SK-N-SH treated with all-trans-retinoic acid at 6 μM for 48 hours (cell line): Measurements from ENCODE around the gene OR10X1.

Source experiments
- ATAC-seq: fragments of 200-7000 bp; cut with Tn5 transposase; 3 replicates; pipeline ENCODE4 v1.9.1; 2020; ENCODE audit warnings: mild to moderate bottlenecking, moderate library complexity
- ARNTL ChIP-seq: fragments of 450-650 bp; formaldehyde crosslinking; IDR thresholded peaks from 2 replicates; pipeline ENCODE4 v1.5.0; 2020; ENCODE audit warnings: low read depth, mild to moderate bottlenecking, moderate library complexity, borderline replicate concordance
- BACH2 ChIP-seq: fragments of 250-450 bp; sonication (Bioruptor Pico); IDR thresholded peaks from 2 replicates; pipeline ENCODE4 v1.9.0; 2021; ENCODE audit warnings: mild to moderate bottlenecking, borderline replicate concordance
- CSDC2 ChIP-seq: fragments of 250-450 bp; sonication (Bioruptor Pico); IDR thresholded peaks from 2 replicates; pipeline ENCODE4 v1.5.0; 2020; ENCODE audit warnings: mild to moderate bottlenecking, moderate library complexity
- ESRRG ChIP-seq: fragments of 250-450 bp; sonication (Bioruptor Pico); IDR thresholded peaks from 2 replicates; pipeline ENCODE4 v1.6.1; 2021; ENCODE audit warnings: mild to moderate bottlenecking
- GLIS3 ChIP-seq: fragments of 250-450 bp; sonication (Bioruptor Pico); IDR thresholded peaks from 2 replicates; pipeline ENCODE4 v1.5.0; 2020; ENCODE audit warnings: mild to moderate bottlenecking, moderate library complexity
- ISL1 ChIP-seq: fragments of 250-450 bp; sonication (Bioruptor Pico); IDR thresholded peaks from 2 replicates; pipeline ENCODE4 v2.1.2; 2022; ENCODE audit warnings: mild to moderate bottlenecking, moderate library complexity
- OSR1 ChIP-seq: fragments of 250-450 bp; sonication (Bioruptor Pico); IDR thresholded peaks from 2 replicates; pipeline ENCODE4 v1.8.0; 2022; ENCODE audit warnings: moderate library complexity, mild to moderate bottlenecking, inconsistent platforms
- PPARA ChIP-seq: fragments of 250-450 bp; sonication (Bioruptor Pico); IDR thresholded peaks from 2 replicates; pipeline ENCODE4 v1.5.0; 2020; ENCODE audit warnings: mild to moderate bottlenecking, borderline replicate concordance
- RARB ChIP-seq: fragments of 250-450 bp; sonication (Bioruptor Pico); IDR thresholded peaks from 2 replicates; pipeline ENCODE4 v1.8.0; 2021; ENCODE audit warnings: mild to moderate bottlenecking, moderate library complexity
- SNAI2 ChIP-seq: fragments of 250-450 bp; sonication (Bioruptor Pico); IDR thresholded peaks from 2 replicates; pipeline ENCODE4 v1.5.0; 2020; ENCODE audit warnings: mild to moderate bottlenecking, moderate library complexity
- TCF4 ChIP-seq: fragments of 250-450 bp; sonication (Bioruptor Pico); IDR thresholded peaks from 2 replicates; pipeline ENCODE4 v1.8.0; 2021; ENCODE audit warnings: mild to moderate bottlenecking, moderate library complexity, borderline replicate concordance
- TOX ChIP-seq: fragments of 250-450 bp; sonication (Bioruptor Pico); IDR thresholded peaks from 2 replicates; pipeline ENCODE4 v1.8.0; 2021; ENCODE audit warnings: mild to moderate bottlenecking, moderate library complexity, borderline replicate concordance
- ZC3H10 ChIP-seq: fragments of 250-450 bp; sonication (Bioruptor Pico); IDR thresholded peaks from 2 replicates; pipeline ENCODE4 v1.5.1; 2021; ENCODE audit warnings: mild to moderate bottlenecking, moderate library complexity
- ZFP3 ChIP-seq: fragments of 250-450 bp; sonication (Bioruptor Pico); IDR thresholded peaks from 2 replicates; pipeline ENCODE4 v1.5.0; 2020; ENCODE audit warnings: mild to moderate bottlenecking, moderate library complexity
- ZFP30 ChIP-seq: fragments of 450-650 bp; formaldehyde crosslinking; IDR thresholded peaks from 2 replicates; pipeline ENCODE4 v1.5.0; 2022; ENCODE audit warnings: mild to moderate bottlenecking, moderate library complexity
- ZNF565 ChIP-seq: fragments of 450-650 bp; formaldehyde crosslinking; conservative IDR thresholded peaks from 2 replicates; pipeline ENCODE4 v1.5.0; 2020; ENCODE audit warnings: low read depth, mild to moderate bottlenecking, moderate library complexity
- ZNF8 ChIP-seq: fragments of 450-650 bp; formaldehyde crosslinking; IDR thresholded peaks from 2 replicates; pipeline ENCODE4 v1.5.0; 2020; ENCODE audit warnings: mild to moderate bottlenecking, moderate library complexity
- TF ChIP-seq, protein P1 (sequence below): fragments of 250-450 bp; sonication (Bioruptor Pico); IDR thresholded peaks from 2 replicates; pipeline ENCODE4 v1.5.1; 2020; ENCODE audit warnings: low read depth, mild to moderate bottlenecking, moderate library complexity
- TF ChIP-seq, protein P2 (sequence below): fragments of 250-450 bp; sonication (Bioruptor Pico); IDR thresholded peaks from 2 replicates; pipeline ENCODE4 v1.5.1; 2021; ENCODE audit warnings: mild to moderate bottlenecking, moderate library complexity
- TF ChIP-seq, protein P3 (sequence below): fragments of 250-450 bp; sonication (Bioruptor Pico); IDR thresholded peaks from 2 replicates; pipeline ENCODE4 v1.8.0; 2020; ENCODE audit warnings: mild to moderate bottlenecking, moderate library complexity, borderline replicate concordance
- TF ChIP-seq, protein P4 (sequence below): fragments of 250-450 bp; sonication (Bioruptor Pico); IDR thresholded peaks from 2 replicates; pipeline ENCODE4 v1.8.0; 2021; ENCODE audit warnings: low read depth, mild to moderate bottlenecking, moderate library complexity, borderline replicate concordance
- TF ChIP-seq, protein P5 (sequence below): fragments of 250-450 bp; sonication (Bioruptor Pico); IDR thresholded peaks from 2 replicates; pipeline ENCODE4 v1.5.0; 2020; ENCODE audit warnings: mild to moderate bottlenecking, moderate library complexity

The OR10X1 gene, protein sequence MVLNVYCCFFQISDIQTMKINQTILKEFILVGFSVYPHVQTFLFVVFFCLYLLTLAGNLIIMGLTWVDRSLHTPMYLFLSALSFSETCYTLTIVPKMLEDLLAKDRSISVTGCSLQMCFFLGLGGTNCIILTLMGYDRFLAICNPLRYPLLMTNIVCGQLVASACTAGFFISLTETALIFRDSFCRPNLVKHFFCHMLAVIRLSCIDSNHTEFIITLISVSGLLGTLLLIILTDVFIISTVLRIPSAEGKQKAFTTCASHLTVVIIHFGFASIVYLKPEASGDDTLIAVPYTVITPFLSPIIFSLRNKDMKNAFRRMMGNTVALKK

DNA sequence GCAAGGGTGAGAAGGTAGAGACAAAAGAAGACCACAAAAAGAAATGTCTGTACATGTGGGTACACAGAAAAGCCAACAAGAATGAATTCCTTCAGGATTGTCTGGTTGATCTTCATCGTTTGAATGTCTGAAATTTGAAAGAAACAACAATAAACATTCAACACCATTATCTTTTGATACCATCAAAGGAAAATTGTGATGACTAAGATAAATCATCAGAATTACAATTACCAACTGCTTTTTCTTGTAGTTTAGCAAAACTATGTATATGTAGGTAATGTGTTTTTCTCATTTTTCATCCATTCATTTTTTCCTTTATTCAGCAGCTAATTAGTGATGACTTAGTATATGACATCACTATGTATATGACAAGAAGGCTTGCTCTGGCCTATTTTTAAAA lies at the start of gene OR10X1:
TSS of gene OR10X1 (minus strand) at position 167 of the 400 bp plus-strand sequence. CDS start at position 167, 0 bp downstream.
- no peak for ATAC-seq
- TF ChIP-seq GLIS3 (CRISPR knock-in tag) (no peak), OSR1 (no peak)

DNA sequence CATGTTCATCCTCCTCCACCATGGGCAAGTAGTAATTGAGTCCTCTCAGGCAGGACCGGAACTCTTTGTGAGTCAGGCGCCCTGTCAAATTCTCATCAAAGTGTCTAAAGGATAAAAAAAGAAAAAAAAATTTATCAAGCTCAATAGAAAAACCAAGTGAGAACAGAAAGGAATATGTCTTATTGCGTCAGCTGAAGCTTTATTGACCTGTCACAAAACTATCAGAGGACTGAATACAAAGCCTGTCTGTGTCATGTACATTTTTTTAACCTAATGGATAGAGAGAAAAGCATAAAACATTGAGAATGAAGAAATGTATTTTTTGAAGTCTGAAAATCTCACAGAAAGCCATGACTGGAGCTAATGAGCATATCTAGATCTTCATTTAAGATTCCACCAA lies 34.1 kb upstream of the OR10X1 start:
- no peak for ATAC-seq

DNA sequence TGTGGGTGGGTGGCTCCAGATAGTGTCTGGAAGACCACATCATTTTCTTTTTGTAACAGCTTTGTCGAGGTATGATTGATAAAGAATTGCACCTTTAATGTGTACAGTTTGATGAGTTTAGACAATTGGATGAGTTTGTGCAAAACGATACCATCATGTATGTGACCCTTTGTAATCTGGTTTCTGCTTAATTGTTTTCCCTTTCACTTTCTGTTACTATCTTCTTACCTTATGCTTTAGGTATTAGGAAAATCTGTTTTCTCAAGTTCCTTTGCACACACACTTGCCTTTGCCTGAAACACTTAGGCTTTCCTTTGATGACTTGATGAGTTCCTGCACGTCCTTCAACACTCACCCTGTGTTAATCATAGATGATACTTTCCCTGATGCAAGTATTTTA lies 32.2 kb upstream of the OR10X1 start:
- ATAC-seq, result no peak
- TF ChIP-seq TOX, result no peak
- no peak for TF ChIP-seq ZC3H10
- TF ChIP-seq ZFP30 (CRISPR knock-in tag), result no peak
- no peak for TF ChIP-seq ZFP3
- no peak for TF ChIP-seq BACH2
- no peak for TF ChIP-seq ZNF8 (CRISPR knock-in tag)
- TF ChIP-seq, protein P1, sequence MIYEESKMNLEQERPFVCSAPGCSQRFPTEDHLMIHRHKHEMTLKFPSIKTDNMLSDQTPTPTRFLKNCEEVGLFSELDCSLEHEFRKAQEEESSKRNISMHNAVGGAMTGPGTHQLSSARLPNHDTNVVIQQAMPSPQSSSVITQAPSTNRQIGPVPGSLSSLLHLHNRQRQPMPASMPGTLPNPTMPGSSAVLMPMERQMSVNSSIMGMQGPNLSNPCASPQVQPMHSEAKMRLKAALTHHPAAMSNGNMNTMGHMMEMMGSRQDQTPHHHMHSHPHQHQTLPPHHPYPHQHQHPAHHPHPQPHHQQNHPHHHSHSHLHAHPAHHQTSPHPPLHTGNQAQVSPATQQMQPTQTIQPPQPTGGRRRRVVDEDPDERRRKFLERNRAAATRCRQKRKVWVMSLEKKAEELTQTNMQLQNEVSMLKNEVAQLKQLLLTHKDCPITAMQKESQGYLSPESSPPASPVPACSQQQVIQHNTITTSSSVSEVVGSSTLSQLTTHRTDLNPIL (CRISPR knock-in tag), result no peak
- TF ChIP-seq ISL1 (CRISPR knock-in tag), result no peak
- no peak for TF ChIP-seq PPARA (CRISPR knock-in tag)
- TF ChIP-seq ZNF565 (CRISPR knock-in tag), result no peak
- no peak for TF ChIP-seq SNAI2 (CRISPR knock-in tag)
- no peak for TF ChIP-seq ESRRG (CRISPR knock-in tag)
- TF ChIP-seq, protein P2, sequence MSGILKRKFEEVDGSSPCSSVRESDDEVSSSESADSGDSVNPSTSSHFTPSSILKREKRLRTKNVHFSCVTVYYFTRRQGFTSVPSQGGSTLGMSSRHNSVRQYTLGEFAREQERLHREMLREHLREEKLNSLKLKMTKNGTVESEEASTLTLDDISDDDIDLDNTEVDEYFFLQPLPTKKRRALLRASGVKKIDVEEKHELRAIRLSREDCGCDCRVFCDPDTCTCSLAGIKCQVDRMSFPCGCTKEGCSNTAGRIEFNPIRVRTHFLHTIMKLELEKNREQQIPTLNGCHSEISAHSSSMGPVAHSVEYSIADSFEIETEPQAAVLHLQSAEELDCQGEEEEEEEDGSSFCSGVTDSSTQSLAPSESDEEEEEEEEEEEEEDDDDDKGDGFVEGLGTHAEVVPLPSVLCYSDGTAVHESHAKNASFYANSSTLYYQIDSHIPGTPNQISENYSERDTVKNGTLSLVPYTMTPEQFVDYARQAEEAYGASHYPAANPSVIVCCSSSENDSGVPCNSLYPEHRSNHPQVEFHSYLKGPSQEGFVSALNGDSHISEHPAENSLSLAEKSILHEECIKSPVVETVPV, result no peak
- no peak for TF ChIP-seq GLIS3 (CRISPR knock-in tag)
- no peak for TF ChIP-seq RARB (CRISPR knock-in tag)

More for the DNA sequence above, 34.1 kb upstream of the OR10X1 start:
- TF ChIP-seq CSDC2 (CRISPR knock-in tag) (no peak), OSR1 (no peak), ISL1 (CRISPR knock-in tag) (no peak), SNAI2 (CRISPR knock-in tag) (no peak), BACH2 (no peak), ZFP3 (no peak), TCF4 (CRISPR knock-in tag) (no peak), ZC3H10 (no peak), PPARA (CRISPR knock-in tag) (no peak), ARNTL (CRISPR knock-in tag) (no peak), ZFP30 (CRISPR knock-in tag) (no peak), ESRRG (CRISPR knock-in tag) (no peak), ZNF8 (CRISPR knock-in tag) (no peak)
- TF ChIP-seq, protein P3, sequence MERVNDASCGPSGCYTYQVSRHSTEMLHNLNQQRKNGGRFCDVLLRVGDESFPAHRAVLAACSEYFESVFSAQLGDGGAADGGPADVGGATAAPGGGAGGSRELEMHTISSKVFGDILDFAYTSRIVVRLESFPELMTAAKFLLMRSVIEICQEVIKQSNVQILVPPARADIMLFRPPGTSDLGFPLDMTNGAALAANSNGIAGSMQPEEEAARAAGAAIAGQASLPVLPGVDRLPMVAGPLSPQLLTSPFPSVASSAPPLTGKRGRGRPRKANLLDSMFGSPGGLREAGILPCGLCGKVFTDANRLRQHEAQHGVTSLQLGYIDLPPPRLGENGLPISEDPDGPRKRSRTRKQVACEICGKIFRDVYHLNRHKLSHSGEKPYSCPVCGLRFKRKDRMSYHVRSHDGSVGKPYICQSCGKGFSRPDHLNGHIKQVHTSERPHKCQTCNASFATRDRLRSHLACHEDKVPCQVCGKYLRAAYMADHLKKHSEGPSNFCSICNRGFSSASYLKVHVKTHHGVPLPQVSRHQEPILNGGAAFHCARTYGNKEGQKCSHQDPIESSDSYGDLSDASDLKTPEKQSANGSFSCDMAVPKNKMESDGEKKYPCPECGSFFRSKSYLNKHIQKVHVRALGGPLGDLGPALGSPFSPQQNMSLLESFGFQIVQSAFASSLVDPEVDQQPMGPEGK (CRISPR knock-in tag), result no peak
- TF ChIP-seq, protein P4, sequence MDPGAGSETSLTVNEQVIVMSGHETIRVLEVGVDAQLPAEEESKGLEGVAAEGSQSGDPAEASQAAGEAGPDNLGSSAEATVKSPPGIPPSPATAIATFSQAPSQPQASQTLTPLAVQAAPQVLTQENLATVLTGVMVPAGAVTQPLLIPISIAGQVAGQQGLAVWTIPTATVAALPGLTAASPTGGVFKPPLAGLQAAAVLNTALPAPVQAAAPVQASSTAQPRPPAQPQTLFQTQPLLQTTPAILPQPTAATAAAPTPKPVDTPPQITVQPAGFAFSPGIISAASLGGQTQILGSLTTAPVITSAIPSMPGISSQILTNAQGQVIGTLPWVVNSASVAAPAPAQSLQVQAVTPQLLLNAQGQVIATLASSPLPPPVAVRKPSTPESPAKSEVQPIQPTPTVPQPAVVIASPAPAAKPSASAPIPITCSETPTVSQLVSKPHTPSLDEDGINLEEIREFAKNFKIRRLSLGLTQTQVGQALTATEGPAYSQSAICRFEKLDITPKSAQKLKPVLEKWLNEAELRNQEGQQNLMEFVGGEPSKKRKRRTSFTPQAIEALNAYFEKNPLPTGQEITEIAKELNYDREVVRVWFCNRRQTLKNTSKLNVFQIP (CRISPR knock-in tag), result no peak
- TF ChIP-seq, protein P2, result no peak
- TF ChIP-seq, protein P5, sequence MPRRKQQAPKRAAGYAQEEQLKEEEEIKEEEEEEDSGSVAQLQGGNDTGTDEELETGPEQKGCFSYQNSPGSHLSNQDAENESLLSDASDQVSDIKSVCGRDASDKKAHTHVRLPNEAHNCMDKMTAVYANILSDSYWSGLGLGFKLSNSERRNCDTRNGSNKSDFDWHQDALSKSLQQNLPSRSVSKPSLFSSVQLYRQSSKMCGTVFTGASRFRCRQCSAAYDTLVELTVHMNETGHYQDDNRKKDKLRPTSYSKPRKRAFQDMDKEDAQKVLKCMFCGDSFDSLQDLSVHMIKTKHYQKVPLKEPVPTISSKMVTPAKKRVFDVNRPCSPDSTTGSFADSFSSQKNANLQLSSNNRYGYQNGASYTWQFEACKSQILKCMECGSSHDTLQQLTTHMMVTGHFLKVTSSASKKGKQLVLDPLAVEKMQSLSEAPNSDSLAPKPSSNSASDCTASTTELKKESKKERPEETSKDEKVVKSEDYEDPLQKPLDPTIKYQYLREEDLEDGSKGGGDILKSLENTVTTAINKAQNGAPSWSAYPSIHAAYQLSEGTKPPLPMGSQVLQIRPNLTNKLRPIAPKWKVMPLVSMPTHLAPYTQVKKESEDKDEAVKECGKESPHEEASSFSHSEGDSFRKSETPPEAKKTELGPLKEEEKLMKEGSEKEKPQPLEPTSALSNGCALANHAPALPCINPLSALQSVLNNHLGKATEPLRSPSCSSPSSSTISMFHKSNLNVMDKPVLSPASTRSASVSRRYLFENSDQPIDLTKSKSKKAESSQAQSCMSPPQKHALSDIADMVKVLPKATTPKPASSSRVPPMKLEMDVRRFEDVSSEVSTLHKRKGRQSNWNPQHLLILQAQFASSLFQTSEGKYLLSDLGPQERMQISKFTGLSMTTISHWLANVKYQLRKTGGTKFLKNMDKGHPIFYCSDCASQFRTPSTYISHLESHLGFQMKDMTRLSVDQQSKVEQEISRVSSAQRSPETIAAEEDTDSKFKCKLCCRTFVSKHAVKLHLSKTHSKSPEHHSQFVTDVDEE (CRISPR knock-in tag), result no peak
